ENCODE measurements around the gene PFKFB4. TPM values are rescaled to one million over a fixed set of nuclear protein-coding genes. Genes with fewer than 3 reads are reported as not detected.
"Not testable (repeated sequence)": the region's sequence is repeated elsewhere in the genome, so short reads cannot be mapped to it uniquely, and the experiment has no call there.

The PFKFB4 gene
- total RNA-seq, 1 donor from 2014 or later = 40.3 TPM

GRCh38 chr3:48532977-48533337, 23.6 kb downstream of the PFKFB4 start:
- H3K36me3 Mint-ChIP-seq (ENCODE audit: unreplicated experiment) = peaks cover 8% of the 10 kb centered on the region

GRCh38 chr3:48532271-48532976, 24.2 kb downstream of the PFKFB4 start:
- no peaks in the 10 kb centered on the region for H3K4me1 Mint-ChIP-seq (ENCODE audit: low read depth, unreplicated experiment)
- peaks cover 10% of the 10 kb centered on the region for H3K36me3 Mint-ChIP-seq (ENCODE audit: unreplicated experiment)
- H3K27ac Mint-ChIP-seq (ENCODE audit: unreplicated experiment) = no peak overlapping the region
- no peak overlapping the region for H3K4me3 Mint-ChIP-seq (ENCODE audit: unreplicated experiment)
- H3K27me3 Mint-ChIP-seq (ENCODE audit: unreplicated experiment) = peaks cover 2% of the 10 kb centered on the region
- TF ChIP-seq, protein P1, sequence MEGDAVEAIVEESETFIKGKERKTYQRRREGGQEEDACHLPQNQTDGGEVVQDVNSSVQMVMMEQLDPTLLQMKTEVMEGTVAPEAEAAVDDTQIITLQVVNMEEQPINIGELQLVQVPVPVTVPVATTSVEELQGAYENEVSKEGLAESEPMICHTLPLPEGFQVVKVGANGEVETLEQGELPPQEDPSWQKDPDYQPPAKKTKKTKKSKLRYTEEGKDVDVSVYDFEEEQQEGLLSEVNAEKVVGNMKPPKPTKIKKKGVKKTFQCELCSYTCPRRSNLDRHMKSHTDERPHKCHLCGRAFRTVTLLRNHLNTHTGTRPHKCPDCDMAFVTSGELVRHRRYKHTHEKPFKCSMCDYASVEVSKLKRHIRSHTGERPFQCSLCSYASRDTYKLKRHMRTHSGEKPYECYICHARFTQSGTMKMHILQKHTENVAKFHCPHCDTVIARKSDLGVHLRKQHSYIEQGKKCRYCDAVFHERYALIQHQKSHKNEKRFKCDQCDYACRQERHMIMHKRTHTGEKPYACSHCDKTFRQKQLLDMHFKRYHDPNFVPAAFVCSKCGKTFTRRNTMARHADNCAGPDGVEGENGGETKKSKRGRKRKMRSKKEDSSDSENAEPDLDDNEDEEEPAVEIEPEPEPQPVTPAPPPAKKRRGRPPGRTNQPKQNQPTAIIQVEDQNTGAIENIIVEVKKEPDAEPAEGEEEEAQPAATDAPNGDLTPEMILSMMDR (IDR thresholded peaks at IDR 0.05; ENCODE audit: partially characterized antibody, unreplicated experiment) = no peak
- DNase-seq = no peak
- no peaks in the 10 kb centered on the region for H3K9me3 Mint-ChIP-seq (ENCODE audit: unreplicated experiment)

More at GRCh38 chr3:48532977-48533337, 23.6 kb downstream of the PFKFB4 start:
- H3K27ac Mint-ChIP-seq (ENCODE audit: unreplicated experiment) = no peak overlapping the region
- H3K4me3 Mint-ChIP-seq (ENCODE audit: unreplicated experiment) = no peak overlapping the region
- TF ChIP-seq, protein P1 (IDR thresholded peaks at IDR 0.05; ENCODE audit: partially characterized antibody, unreplicated experiment) = no peak
- no peak for DNase-seq
- H3K9me3 Mint-ChIP-seq (ENCODE audit: unreplicated experiment) = no peaks in the 10 kb centered on the region
- H3K4me1 Mint-ChIP-seq (ENCODE audit: low read depth, unreplicated experiment) = no peaks in the 10 kb centered on the region
- peaks cover 2% of the 10 kb centered on the region for H3K27me3 Mint-ChIP-seq (ENCODE audit: unreplicated experiment)

DNA sequence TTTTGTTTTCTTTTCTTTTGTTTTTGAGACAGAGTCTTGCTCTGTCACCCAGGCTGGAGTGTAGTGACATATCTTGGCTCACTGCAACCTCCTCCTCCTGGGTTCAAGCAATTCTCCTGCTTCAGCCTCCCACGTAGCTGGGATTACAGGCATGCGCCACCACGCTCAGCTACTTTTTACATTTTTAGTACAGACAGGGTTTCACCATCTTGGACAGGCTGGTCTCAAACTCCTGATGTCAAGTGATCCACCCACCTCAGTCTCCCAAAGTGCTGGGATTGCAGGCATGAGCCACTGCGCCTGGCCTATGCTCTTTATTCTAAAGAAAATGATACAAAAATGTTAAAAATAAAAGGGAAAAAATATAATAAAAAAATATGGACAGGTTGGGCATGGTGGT, 25.9 kb downstream of the PFKFB4 start:
- not testable (repeated sequence) for DNase-seq; H3K4me1 Mint-ChIP-seq (ENCODE audit: low read depth, unreplicated experiment); H3K9me3 Mint-ChIP-seq (ENCODE audit: unreplicated experiment); H3K27ac Mint-ChIP-seq (ENCODE audit: unreplicated experiment); H3K4me3 Mint-ChIP-seq (ENCODE audit: unreplicated experiment); H3K27me3 Mint-ChIP-seq (ENCODE audit: unreplicated experiment); H3K36me3 Mint-ChIP-seq (ENCODE audit: unreplicated experiment)

DNA sequence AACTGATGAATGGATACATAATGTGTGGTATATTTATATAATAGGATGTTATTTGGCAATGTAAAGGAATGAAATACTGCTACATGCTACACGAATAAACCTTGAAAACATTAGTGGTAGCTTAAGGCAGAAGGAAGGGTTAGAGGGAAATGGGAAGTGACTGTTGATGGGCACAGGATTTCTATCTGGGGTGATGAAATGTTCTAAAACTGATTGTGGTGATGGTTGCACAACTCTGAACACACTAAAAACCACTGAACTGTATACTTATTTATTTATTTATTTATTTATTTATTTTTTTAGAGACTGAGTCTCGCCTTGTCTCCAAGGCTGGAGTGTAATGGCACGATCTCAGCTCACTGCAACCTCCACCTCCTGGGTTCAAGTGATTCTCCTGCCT, 27.8 kb downstream of the PFKFB4 start:
- DNase-seq = no peak
- Mint-ChIP-seq H3K9me3 (ENCODE audit: unreplicated experiment) (no peaks in the 10 kb centered on the region), H3K4me1 (ENCODE audit: low read depth, unreplicated experiment) (no peaks in the 10 kb centered on the region), H3K27ac (ENCODE audit: unreplicated experiment) (no peak overlapping the region), H3K27me3 (ENCODE audit: unreplicated experiment) (peaks cover 5% of the 10 kb centered on the region), H3K4me3 (ENCODE audit: unreplicated experiment) (no peak overlapping the region), H3K36me3 (ENCODE audit: unreplicated experiment) (peaks cover 4% of the 10 kb centered on the region)
- TF ChIP-seq, protein P1 (IDR thresholded peaks at IDR 0.05; ENCODE audit: partially characterized antibody, unreplicated experiment) = no peak

DNA sequence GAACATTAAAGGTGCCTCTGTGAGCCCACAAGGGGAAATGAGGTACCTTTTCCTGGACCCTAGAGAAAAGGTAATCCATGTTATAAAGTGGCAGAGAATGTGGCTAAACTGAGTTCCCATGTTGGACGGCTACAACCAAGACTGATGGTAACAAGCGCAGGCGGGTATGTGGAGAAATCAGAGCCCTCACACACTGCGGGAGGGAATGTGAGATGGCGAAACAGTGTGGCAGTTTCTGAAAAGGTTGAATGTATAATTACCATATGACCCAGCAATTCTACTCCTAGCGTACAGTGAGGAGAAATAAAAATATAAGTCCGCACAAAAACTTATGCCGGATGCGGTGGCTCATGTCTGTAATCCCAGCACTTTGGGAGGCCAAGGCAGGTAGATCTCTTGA, 28.6 kb downstream of the PFKFB4 start:
- Mint-ChIP-seq H3K4me3 (ENCODE audit: unreplicated experiment) (no peak overlapping the region), H3K27ac (ENCODE audit: unreplicated experiment) (no peak overlapping the region), H3K27me3 (ENCODE audit: unreplicated experiment) (peaks cover 5% of the 10 kb centered on the region), H3K9me3 (ENCODE audit: unreplicated experiment) (no peaks in the 10 kb centered on the region), H3K36me3 (ENCODE audit: unreplicated experiment) (peaks cover 4% of the 10 kb centered on the region), H3K4me1 (ENCODE audit: low read depth, unreplicated experiment) (no peaks in the 10 kb centered on the region)
- TF ChIP-seq, protein P1 (IDR thresholded peaks at IDR 0.05; ENCODE audit: partially characterized antibody, unreplicated experiment) = no peak
- no peak for DNase-seq
